Measurements from ENCODE around the gene IZUMO4.

DNA sequence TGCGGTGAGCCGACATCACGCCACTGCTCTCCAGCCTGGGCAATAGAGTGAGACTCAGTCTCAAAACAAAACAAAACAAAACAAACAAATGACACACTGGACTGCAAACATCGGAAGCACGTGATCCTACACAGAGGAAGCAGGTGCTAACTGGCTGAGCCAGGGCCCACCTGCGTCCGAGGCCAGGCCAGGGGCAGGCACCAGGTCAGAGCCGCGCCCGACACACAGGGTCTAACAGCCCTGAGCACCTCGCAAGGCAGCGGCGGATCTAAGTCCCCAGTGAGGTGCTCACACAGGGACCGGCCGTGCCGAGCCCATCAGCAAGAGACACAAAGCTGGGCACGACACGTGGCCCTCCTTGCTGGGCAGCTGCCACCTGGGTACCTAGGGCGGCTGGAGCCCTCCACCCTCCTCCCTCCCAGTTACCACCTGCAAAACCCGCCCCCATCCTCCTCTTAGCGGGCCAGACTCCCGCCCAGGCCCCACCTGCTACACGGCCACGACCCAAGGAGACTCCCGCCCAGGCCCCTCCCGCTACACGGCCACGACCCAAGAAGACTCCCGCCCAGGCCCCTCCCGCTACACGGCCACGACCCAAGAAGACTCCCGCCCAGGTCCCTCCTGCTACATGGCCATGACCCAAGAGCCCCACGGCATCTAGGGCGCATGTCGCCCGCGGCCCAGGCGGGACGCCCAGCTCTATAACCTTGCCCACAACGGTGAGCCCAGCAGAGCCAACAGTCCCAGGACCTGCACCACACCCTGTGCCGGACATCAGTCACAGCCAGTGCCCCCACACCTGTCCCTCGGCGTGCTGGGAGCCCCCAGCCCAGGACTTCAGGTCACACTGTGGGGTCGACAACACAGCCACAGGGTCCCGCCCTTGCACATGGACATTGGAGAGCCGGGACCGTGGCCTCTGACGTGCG, 39.0 kb downstream of the IZUMO4 start:
- no peak for TF ChIP-seq POLR2A (IDR thresholded peaks at IDR 0.05)
- TF ChIP-seq, protein P1, sequence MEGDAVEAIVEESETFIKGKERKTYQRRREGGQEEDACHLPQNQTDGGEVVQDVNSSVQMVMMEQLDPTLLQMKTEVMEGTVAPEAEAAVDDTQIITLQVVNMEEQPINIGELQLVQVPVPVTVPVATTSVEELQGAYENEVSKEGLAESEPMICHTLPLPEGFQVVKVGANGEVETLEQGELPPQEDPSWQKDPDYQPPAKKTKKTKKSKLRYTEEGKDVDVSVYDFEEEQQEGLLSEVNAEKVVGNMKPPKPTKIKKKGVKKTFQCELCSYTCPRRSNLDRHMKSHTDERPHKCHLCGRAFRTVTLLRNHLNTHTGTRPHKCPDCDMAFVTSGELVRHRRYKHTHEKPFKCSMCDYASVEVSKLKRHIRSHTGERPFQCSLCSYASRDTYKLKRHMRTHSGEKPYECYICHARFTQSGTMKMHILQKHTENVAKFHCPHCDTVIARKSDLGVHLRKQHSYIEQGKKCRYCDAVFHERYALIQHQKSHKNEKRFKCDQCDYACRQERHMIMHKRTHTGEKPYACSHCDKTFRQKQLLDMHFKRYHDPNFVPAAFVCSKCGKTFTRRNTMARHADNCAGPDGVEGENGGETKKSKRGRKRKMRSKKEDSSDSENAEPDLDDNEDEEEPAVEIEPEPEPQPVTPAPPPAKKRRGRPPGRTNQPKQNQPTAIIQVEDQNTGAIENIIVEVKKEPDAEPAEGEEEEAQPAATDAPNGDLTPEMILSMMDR (IDR thresholded peaks at IDR 0.05) = no peak
